AG04450 (cell line): ENCODE results near the gene WDTC1. TPM values are rescaled to one million over a fixed set of nuclear protein-coding genes. Genes with fewer than 3 reads are reported as not detected.
"Not testable (repeated sequence)": the region's sequence is repeated elsewhere in the genome, so short reads cannot be mapped to it uniquely, and the experiment has no call there.

Source experiments
- CTCF ChIA-PET: fragments of 300-600, 350-600 bp; formaldehyde crosslinking; extraction: SDS; loops from one replicate; lab custom pipeline; 2022; ENCODE audit warnings: antibody characterized with exemption, inconsistent platforms; lab: Charles Lee
- POLR2A ChIA-PET: fragments of 350-600 bp; formaldehyde crosslinking; extraction: SDS; loops from one replicate; lab custom pipeline; 2021; ENCODE audit warnings: antibody characterized with exemption, inconsistent platforms; lab: Yijun Ruan, JAX
- DNase-seq: peaks from one replicate; pipeline ENCODE4 v3.0.0-alpha.2; 2011; ENCODE audit warnings: low read depth, low spot score
- H3K27ac ChIP-seq: one replicate; pipeline ENCODE4 v1.5.1; 2012; ENCODE audit warnings: low read depth, low read length, control low read depth
- H3K27me3 ChIP-seq: one replicate; pipeline ENCODE4 v1.6.0; 2012; ENCODE audit warnings: low read length; ENCODE audit not compliant: control insufficient read depth, insufficient read depth
- H3K4me3 ChIP-seq: 2 replicates; pipeline ENCODE4 v1.5.1; 2011; ENCODE audit warnings: mild to moderate bottlenecking, low read depth, low read length, control low read depth
- H3K9me3 ChIP-seq: 2 replicates; pipeline ENCODE4 v1.5.1; 2012; ENCODE audit warnings: low read length; ENCODE audit not compliant: control insufficient read depth, insufficient read depth
- CTCF ChIP-seq: IDR thresholded peaks from 2 replicates; pipeline ENCODE4 v1.5.1; 2011; ENCODE audit warnings: low read depth, low read length, control low read depth, inconsistent platforms
- polyA plus RNA-seq: library from polyadenylated mRNA; depleted of rRNA; stranded (reverse); fragments of >200 nt; gene quantifications from 2 replicates; pipeline ENCODE4 v1.2.3, GENCODE V29; 2011

The WDTC1 gene
- polyA plus RNA-seq, 1 experiment, result 7.1 TPM

GRCh38 chr1:27203946-27204345 is 30.5 kb upstream of the WDTC1 start:
- Histone ChIP-seq H3K9me3 (peaks cover 2% of the 10 kb centered on the region; the same call in 1 of the 2 replicates), H3K4me3 (no peak overlapping the region), H3K27ac (no peak overlapping the region), H3K27me3 (peaks cover 11% of the 10 kb centered on the region)
- TF ChIP-seq CTCF, result no peak
- POLR2A ChIA-PET, result no interaction called here
- DNase-seq, result no peak
- CTCF ChIA-PET, result no interaction called here

- CTCF ChIA-PET, result not testable (repeated sequence)
Measured at GRCh38 chr1:27207238-27207637, 27.2 kb upstream of the WDTC1 start.

GRCh38 chr1:27208143-27208850 is 26.1 kb upstream of the WDTC1 start:
- H3K27ac ChIP-seq, H3K9me3 ChIP-seq, H3K4me3 ChIP-seq, DNase-seq, CTCF ChIA-PET, H3K27me3 ChIP-seq, POLR2A ChIA-PET: not testable (repeated sequence)

More at GRCh38 chr1:27207238-27207637, 27.2 kb upstream of the WDTC1 start:
- H3K4me3 ChIP-seq, POLR2A ChIA-PET, H3K9me3 ChIP-seq, H3K27me3 ChIP-seq, H3K27ac ChIP-seq, DNase-seq: not testable (repeated sequence)

- no peak for DNase-seq
- Histone ChIP-seq H3K9me3 (no peaks in the 10 kb centered on the region; the same call in 1 of the 2 replicates), H3K27me3 (no peaks in the 10 kb centered on the region), H3K27ac (no peak overlapping the region), H3K4me3 (no peak overlapping the region)
- ChIA-PET POLR2A (no interaction called here), CTCF (no interaction called here)
- TF ChIP-seq CTCF, result no peak
Measured at GRCh38 chr1:27216466-27216865, 18.0 kb upstream of the WDTC1 start.

GRCh38 chr1:27217401-27217800 is 17.0 kb upstream of the WDTC1 start:
- CTCF ChIA-PET, result interaction anchor here (0.6 to 0.7 kb wide), 2 partner anchors 79 to 171 kb away, joined by 3 read pairs; no protein-coding TSS in a partner anchor
- Histone ChIP-seq H3K4me3 (no peak overlapping the region), H3K27me3 (no peaks in the 10 kb centered on the region), H3K9me3 (no peaks in the 10 kb centered on the region), H3K27ac (no peak overlapping the region)
- TF ChIP-seq CTCF, result no peak
- no peak for DNase-seq
- POLR2A ChIA-PET, result no interaction called here

- DNase-seq, result no peak
- ChIA-PET CTCF (interaction anchor here (0.7 kb wide), 1 partner anchor 65 kb away, joined by 3 read pairs; no protein-coding TSS in a partner anchor), POLR2A (no interaction called here)
- H3K4me3 ChIP-seq, result no peak overlapping the region
- no peak overlapping the region for H3K27ac ChIP-seq
- H3K9me3 ChIP-seq, result no peaks in the 10 kb centered on the region
- H3K27me3 ChIP-seq, result no peaks in the 10 kb centered on the region
- no peak for TF ChIP-seq CTCF
Measured at GRCh38 chr1:27218736-27219135, 15.7 kb upstream of the WDTC1 start.
